OCI-LY7 (cell line): ENCODE data around the gene NID2. TPM values are rescaled to one million over a fixed set of nuclear protein-coding genes. Genes with fewer than 3 reads are reported as not detected.

ENCODE experiments used
- BruUV-seq: library from RNA; stranded (reverse); fragments of 400-500 nt; replicated peaks from 2 replicates; lab custom pipeline; 2021; lab: Mats Ljungman, UMichigan
- CTCF ChIA-PET: fragments of 300-600 bp; sonication (Branson Sonifier 250); formaldehyde crosslinking; loops from one replicate; lab custom pipeline; 2022; ENCODE audit warnings: antibody characterized with exemption; ENCODE audit not compliant: unreplicated experiment; lab: Charles Lee
- POLR2A ChIA-PET: fragments of 300-600 bp; sonication (Branson Sonifier 250); formaldehyde crosslinking; loops from one replicate; lab custom pipeline; 2022; ENCODE audit warnings: antibody characterized with exemption; lab: Charles Lee
- DNase-seq: peaks from one replicate; pipeline ENCODE4 v3.0.0-alpha.2; 2015; ENCODE audit warnings: low spot score
- H2AFZ ChIP-seq: fragments of 200-600 bp; sonication (generic), shearing (Covaris generic); 2 replicates; pipeline ENCODE4 v1.6.1; 2014; ENCODE audit warnings: mild to moderate bottlenecking, antibody characterized with exemption, low read length, moderate library complexity
- H3K27ac ChIP-seq: fragments of 200-600 bp; sonication (generic); 2 replicates; pipeline ENCODE4 v1.5.1; 2014; ENCODE audit warnings: mixed run types, low read depth, mild to moderate bottlenecking, moderate library complexity, low read length, inconsistent platforms; ENCODE audit not compliant: poor library complexity, severe bottlenecking
- H3K36me3 ChIP-seq: fragments of 200-600 bp; sonication (generic); 2 replicates; pipeline ENCODE4 v1.6.1; 2014; ENCODE audit warnings: mild to moderate bottlenecking, antibody characterized with exemption, low read length, moderate library complexity, mixed read lengths; ENCODE audit not compliant: insufficient read depth
- H3K4me1 ChIP-seq: fragments of 200-600 bp; sonication (generic); 2 replicates; pipeline ENCODE4 v1.5.1; 2014; ENCODE audit warnings: mild to moderate bottlenecking, low read length; ENCODE audit not compliant: insufficient read depth, poor library complexity, severe bottlenecking
- H3K4me2 ChIP-seq: fragments of 200-600 bp; sonication (generic); 2 replicates; pipeline ENCODE4 v1.6.1; 2014; ENCODE audit warnings: mild to moderate bottlenecking, low read length
- H3K4me3 ChIP-seq: fragments of 200-600 bp; sonication (generic); 2 replicates; pipeline ENCODE4 v1.5.1; 2014; ENCODE audit warnings: mild to moderate bottlenecking, low read depth, low read length; ENCODE audit not compliant: poor library complexity, severe bottlenecking
- H3K79me2 ChIP-seq: fragments of 200-600 bp; sonication (generic); 2 replicates; pipeline ENCODE4 v1.6.1; 2016; ENCODE audit warnings: low read depth, mild to moderate bottlenecking, low read length, moderate library complexity, mixed read lengths; ENCODE audit not compliant: insufficient read depth
- H3K9me2 ChIP-seq: fragments of 200-600 bp; sonication (generic); 2 replicates; pipeline ENCODE4 v1.6.1; 2016; ENCODE audit warnings: mild to moderate bottlenecking, low read length, mixed read lengths; ENCODE audit not compliant: insufficient read depth
- H3K9me3 ChIP-seq: fragments of 200-600 bp; sonication (generic); 2 replicates; pipeline ENCODE4 v1.6.1; 2014; ENCODE audit warnings: mild to moderate bottlenecking, mixed run types, low read length, mixed read lengths
- H4K20me1 ChIP-seq: fragments of 200-600 bp; sonication (generic); 2 replicates; pipeline ENCODE4 v1.6.1; 2014; ENCODE audit warnings: mild to moderate bottlenecking, antibody characterized with exemption, low read length, moderate library complexity, mixed read lengths; ENCODE audit not compliant: insufficient read depth
- CTCF ChIP-seq: fragments of 200-600 bp; sonication (generic); conservative IDR thresholded peaks from 2 replicates; pipeline ENCODE4 v1.5.1; 2014; ENCODE audit warnings: mild to moderate bottlenecking, antibody characterized with exemption, low read length, moderate library complexity, mixed read lengths
- EZH2phosphoT487 ChIP-seq: fragments of 200-600 bp; sonication (generic); IDR thresholded peaks from 2 replicates; pipeline ENCODE4 v1.6.1; 2018; ENCODE audit warnings: low read depth, borderline replicate concordance, mild to moderate bottlenecking, mixed run types, antibody characterized with exemption, low read length, moderate library complexity, mixed read lengths
- intact Hi-C: fragments of 100-400 bp; cut with micrococcal nuclease; formaldehyde crosslinking; loops from one replicate; pipeline ENCODE4 v1.10.0; 2022; ENCODE audit not compliant: unreplicated experiment
- total RNA-seq, 2 experiments: library from RNA; depleted of rRNA in 1 of 2; stranded (reverse); fragments of >200 nt in 1 of 2; shearing (Covaris generic) in 1 of 2; gene quantifications; 2 replicates each; pipeline ENCODE4 v1.2.3, GENCODE V29; 2014 to 2022

The NID2 gene
- total RNA-seq, 2 experiments from 2014 or later, result not detected

- intact Hi-C loops, result no loop called here
- Histone ChIP-seq H2AFZ (no peak overlapping the region), H3K9me3 (no peaks in the 10 kb centered on the region), H3K9me2 (no peaks in the 10 kb centered on the region), H4K20me1 (no peaks in the 10 kb centered on the region), H3K27ac (no peak overlapping the region), H3K4me2 (no peak overlapping the region), H3K79me2 (no peaks in the 10 kb centered on the region), H3K36me3 (peaks cover 12% of the 10 kb centered on the region), H3K4me1 (no peaks in the 10 kb centered on the region), H3K4me3 (no peak overlapping the region)
- ChIA-PET POLR2A (no interaction called here), CTCF (no interaction called here)
- TF ChIP-seq CTCF, result no peak
- TF ChIP-seq EZH2phosphoT487, result no peak
- no TSS peak for BruUV-seq
- no peak for DNase-seq
Measured at GRCh38 chr14:51957950-51958349, 110.9 kb downstream of the NID2 start.

Other genes with a start within 250 kb of the NID2 start
- gene GNG2, start 208.4 kb downstream of the NID2 start, total RNA-seq (2014; rRNA removed; shearing (Covaris generic)), result 22.3 and 24.0 TPM in 2 replicates
- 32.0 and 40.9 TPM in 2 replicates for gene GNG2, start 208.4 kb downstream of the NID2 start, total RNA-seq (2022)
- gene RTRAF, start 79.5 kb downstream of the NID2 start, total RNA-seq (2014; rRNA removed; shearing (Covaris generic)), result 194 and 244 TPM in 2 replicates
- gene RTRAF, start 79.5 kb downstream of the NID2 start, total RNA-seq (2022), result 213 and 233 TPM in 2 replicates
- not detected in 2 replicates for gene PTGDR, start 198.6 kb upstream of the NID2 start, total RNA-seq (2014; rRNA removed; shearing (Covaris generic))
- not detected in 2 replicates for gene PTGDR, start 198.6 kb upstream of the NID2 start, total RNA-seq (2022)
- gene PTGER2, start 245.3 kb upstream of the NID2 start, total RNA-seq (2014; rRNA removed; shearing (Covaris generic)), result not detected in 2 replicates
- not detected in 2 replicates for gene PTGER2, start 245.3 kb upstream of the NID2 start, total RNA-seq (2022)